MM.1S (cell line): ENCODE measurements around the gene LCE1A.

Experiments
- DNase-seq: peaks from one replicate; pipeline ENCODE4 v3.0.0-alpha.2; 2015
- H2AFZ ChIP-seq: fragments of 300-600 bp; sonication (generic); 2 replicates; pipeline ENCODE4 v1.6.0; 2016; ENCODE audit warnings: antibody characterized with exemption, low read length
- H3F3A ChIP-seq: fragments of 300-600 bp; sonication (generic); 2 replicates; pipeline ENCODE4 v1.6.1; 2016; ENCODE audit warnings: mild to moderate bottlenecking, antibody characterized with exemption, low read length, moderate library complexity, mixed read lengths; ENCODE audit not compliant: insufficient read depth
- H3K27ac ChIP-seq: fragments of 300-600 bp; sonication (generic); 2 replicates; pipeline ENCODE4 v1.5.1; 2016; ENCODE audit warnings: mild to moderate bottlenecking, low read length
- H3K27me3 ChIP-seq: fragments of 300-600 bp; sonication (generic); replicated peaks from 2 replicates; pipeline ENCODE4 v1.6.0; 2016; ENCODE audit warnings: low read length; ENCODE audit not compliant: insufficient read depth
- H3K36me3 ChIP-seq: fragments of 300-600 bp; sonication (generic); replicated peaks from 2 replicates; pipeline ENCODE4 v1.6.1; 2016; ENCODE audit warnings: mild to moderate bottlenecking, low read length, mixed read lengths; ENCODE audit not compliant: insufficient read depth
- H3K4me1 ChIP-seq: fragments of 300-600 bp; sonication (generic); 2 replicates; pipeline ENCODE4 v1.6.1; 2016; ENCODE audit warnings: low read length, mixed read lengths
- H3K4me2 ChIP-seq: fragments of 300-600 bp; sonication (generic); 2 replicates; pipeline ENCODE4 v1.6.0; 2016; ENCODE audit warnings: low read depth, low read length
- H3K4me3 ChIP-seq: fragments of 300-600 bp; sonication (generic); 2 replicates; pipeline ENCODE4 v1.5.1; 2016; ENCODE audit warnings: low read length, mixed read lengths
- H3K79me2 ChIP-seq: fragments of 300-600 bp; sonication (generic); 2 replicates; pipeline ENCODE4 v1.6.1; 2016; ENCODE audit warnings: mixed run types, low read length, mixed read lengths
- H3K9ac ChIP-seq: fragments of 300-600 bp; sonication (generic); 2 replicates; pipeline ENCODE4 v1.6.1; 2016; ENCODE audit warnings: low read length, mixed read lengths
- H3K9me2 ChIP-seq: fragments of 300-600 bp; sonication (generic); replicated peaks from 2 replicates; pipeline ENCODE4 v1.6.1; 2016; ENCODE audit warnings: mild to moderate bottlenecking, low read length, mixed read lengths; ENCODE audit not compliant: insufficient read depth
- H3K9me3 ChIP-seq: fragments of 300-600 bp; sonication (generic); replicated peaks from 2 replicates; pipeline ENCODE4 v1.6.1; 2016; ENCODE audit warnings: mild to moderate bottlenecking, low read length, mixed read lengths; ENCODE audit not compliant: insufficient read depth
- H4K20me1 ChIP-seq: fragments of 300-600 bp; sonication (generic); 2 replicates; pipeline ENCODE4 v1.6.1; 2016; ENCODE audit warnings: mild to moderate bottlenecking, low read length, moderate library complexity, mixed read lengths; ENCODE audit not compliant: insufficient read depth
- EZH2 ChIP-seq: fragments of 300-600 bp; sonication (generic); optimal IDR thresholded peaks from 2 replicates; pipeline ENCODE3; 2017; ENCODE audit warnings: low read depth, mild to moderate bottlenecking, antibody characterized with exemption, low read length, mixed read lengths
- EZH2phosphoT487 ChIP-seq: fragments of 300-600 bp; sonication (generic); IDR thresholded peaks from 2 replicates; pipeline ENCODE4 v1.6.1; 2018; ENCODE audit warnings: antibody characterized with exemption, low read length
- TF ChIP-seq, protein P1 (sequence below): fragments of 300-600 bp; sonication (generic); IDR thresholded peaks from 2 replicates; pipeline ENCODE4 v1.5.1; 2016; ENCODE audit warnings: antibody characterized with exemption, low read length, mixed read lengths

Gene LCE1A

GRCh38 chr1:152786077-152786476 lies 41.2 kb upstream of the LCE1A start, which contains the start of gene LCE1E:
LCE1E (plus strand) TSS chr1:152786257; CDS start chr1:152787300, 1,043 bp downstream.
- no peak within 1 kb of the TSS for H3K4me3 ChIP-seq
- no peaks in the 10 kb centered on the region for H3F3A ChIP-seq
- no peaks in the 10 kb centered on the region for H3K79me2 ChIP-seq
- H3K4me1 ChIP-seq = no peaks in the 10 kb centered on the region
- no peaks in the 10 kb centered on the region for H3K36me3 ChIP-seq
- no peak within 1 kb of the TSS for H3K9ac ChIP-seq
- no peak within 1 kb of the TSS for H3K27ac ChIP-seq
- H3K4me2 ChIP-seq = no peak within 1 kb of the TSS
- no peaks in the 10 kb centered on the region for H3K9me3 ChIP-seq
- TF ChIP-seq EZH2phosphoT487 (no peak), EZH2 (no peak)
- TF ChIP-seq, protein P1, sequence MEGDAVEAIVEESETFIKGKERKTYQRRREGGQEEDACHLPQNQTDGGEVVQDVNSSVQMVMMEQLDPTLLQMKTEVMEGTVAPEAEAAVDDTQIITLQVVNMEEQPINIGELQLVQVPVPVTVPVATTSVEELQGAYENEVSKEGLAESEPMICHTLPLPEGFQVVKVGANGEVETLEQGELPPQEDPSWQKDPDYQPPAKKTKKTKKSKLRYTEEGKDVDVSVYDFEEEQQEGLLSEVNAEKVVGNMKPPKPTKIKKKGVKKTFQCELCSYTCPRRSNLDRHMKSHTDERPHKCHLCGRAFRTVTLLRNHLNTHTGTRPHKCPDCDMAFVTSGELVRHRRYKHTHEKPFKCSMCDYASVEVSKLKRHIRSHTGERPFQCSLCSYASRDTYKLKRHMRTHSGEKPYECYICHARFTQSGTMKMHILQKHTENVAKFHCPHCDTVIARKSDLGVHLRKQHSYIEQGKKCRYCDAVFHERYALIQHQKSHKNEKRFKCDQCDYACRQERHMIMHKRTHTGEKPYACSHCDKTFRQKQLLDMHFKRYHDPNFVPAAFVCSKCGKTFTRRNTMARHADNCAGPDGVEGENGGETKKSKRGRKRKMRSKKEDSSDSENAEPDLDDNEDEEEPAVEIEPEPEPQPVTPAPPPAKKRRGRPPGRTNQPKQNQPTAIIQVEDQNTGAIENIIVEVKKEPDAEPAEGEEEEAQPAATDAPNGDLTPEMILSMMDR = 0 out of 2 replicates have a peak, but pooled peaks have one; percentile 7
- DNase-seq = peak; percentile 51
- H3K27me3 ChIP-seq = no peaks in the 10 kb centered on the region
- H2AFZ ChIP-seq = peak within 1 kb of the TSS; percentile 26; the same call in 1 of the 2 replicates
- H3K9me2 ChIP-seq = no peaks in the 10 kb centered on the region
- H4K20me1 ChIP-seq = no peaks in the 10 kb centered on the region

DNA sequence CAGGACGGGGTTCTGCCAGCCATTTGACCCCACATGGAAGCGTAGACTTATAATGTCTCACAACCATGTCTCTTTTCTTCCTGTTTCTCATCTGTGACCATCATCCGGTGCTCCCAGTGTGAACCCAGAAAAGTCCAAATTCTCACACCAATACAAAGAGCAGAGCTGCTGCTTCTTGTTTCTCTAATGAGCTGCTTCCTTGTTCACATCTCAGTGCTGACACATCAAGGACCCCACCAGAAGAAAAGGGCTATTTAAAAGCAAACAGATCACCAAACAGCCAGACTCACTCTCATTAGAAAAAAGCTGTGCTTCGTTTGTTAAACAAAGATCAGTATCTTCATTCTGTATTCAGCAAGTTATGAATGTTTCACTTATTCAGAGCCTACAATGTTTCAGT lies 31.6 kb upstream of the LCE1A start:
- Histone ChIP-seq H3K79me2 (no peaks in the 10 kb centered on the region), H3K9me2 (no peaks in the 10 kb centered on the region), H3K9me3 (no peaks in the 10 kb centered on the region), H3F3A (no peaks in the 10 kb centered on the region), H3K4me1 (no peaks in the 10 kb centered on the region), H3K4me2 (no peak overlapping the region), H3K27me3 (no peaks in the 10 kb centered on the region), H3K9ac (no peak overlapping the region), H4K20me1 (no peaks in the 10 kb centered on the region), H3K4me3 (no peak overlapping the region), H3K27ac (no peak overlapping the region), H3K36me3 (no peaks in the 10 kb centered on the region), H2AFZ (no peak overlapping the region)
- TF ChIP-seq EZH2 (no peak), EZH2phosphoT487 (no peak)
- TF ChIP-seq, protein P1 = no peak
- DNase-seq = no peak

- no peaks in the 10 kb centered on the region for H3F3A ChIP-seq
- no peak for DNase-seq
- H3K4me1 ChIP-seq = no peaks in the 10 kb centered on the region
- no peaks in the 10 kb centered on the region for H4K20me1 ChIP-seq
- no peak within 1 kb of the TSS for H3K27ac ChIP-seq
- no peak within 1 kb of the TSS for H3K4me2 ChIP-seq
- H3K27me3 ChIP-seq = no peaks in the 10 kb centered on the region
- no peaks in the 10 kb centered on the region for H3K9me3 ChIP-seq
- no peaks in the 10 kb centered on the region for H3K79me2 ChIP-seq
- no peak within 1 kb of the TSS for H3K4me3 ChIP-seq
- H3K36me3 ChIP-seq = no peaks in the 10 kb centered on the region
- no peak within 1 kb of the TSS for H3K9ac ChIP-seq
- H2AFZ ChIP-seq = no peak within 1 kb of the TSS
- no peaks in the 10 kb centered on the region for H3K9me2 ChIP-seq
- no peak for TF ChIP-seq EZH2
- TF ChIP-seq, protein P1 = no peak
- TF ChIP-seq EZH2phosphoT487 = no peak
These were observed 30.9 kb upstream of the LCE1A start, which contains the start of gene LCE1D for GRCh38 chr1:152796421-152796820. LCE1D (plus strand) TSS chr1:152796721; CDS start chr1:152797795, 1,074 bp downstream.
